ENCODE data around the gene ING4. TPM values are rescaled to one million over a fixed set of nuclear protein-coding genes. Genes with fewer than 3 reads are reported as not detected.

ING4 gene
- total RNA-seq, 6 experiments from 2014 or later: 10.6 to 20.0 (median 17.0) TPM

DNA sequence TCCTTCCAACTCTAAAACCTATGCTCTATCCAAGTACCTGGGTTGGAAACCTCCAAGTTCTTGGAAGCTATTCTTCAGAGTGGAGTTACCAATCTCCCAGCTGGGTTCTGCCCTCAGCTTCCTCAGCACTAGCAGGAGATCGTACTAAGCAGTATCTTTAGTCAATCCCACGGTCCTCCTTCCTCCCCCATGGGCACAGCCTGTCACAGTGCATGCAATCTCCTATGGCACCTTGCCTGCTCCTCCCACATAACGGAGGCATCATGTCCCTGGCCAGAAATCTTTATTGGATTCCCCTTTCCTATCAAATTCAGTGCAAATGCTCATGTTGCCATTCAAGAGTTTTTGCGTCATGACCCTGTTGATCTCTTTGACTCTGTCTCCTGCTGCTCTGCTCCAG is 21.8 kb downstream of the ING4 start:
- 60% methylated on average over 4 of the region's 4 CpGs for WGBS (ENCODE audit: insufficient coverage, low coverage, low lambda C conversion rate, missing lambda C conversion rate)

GRCh38 chr12:6640497-6640896 is 22.4 kb downstream of the ING4 start:
- Histone ChIP-seq H3K36me3 (no peaks in the 10 kb centered on the region), H3K4me3 (no peak overlapping the region), H3K9me3 (no peaks in the 10 kb centered on the region), H3K4me1 (no peaks in the 10 kb centered on the region), H3K27me3 (no peaks in the 10 kb centered on the region), H3K27ac (no peak overlapping the region)
- no peak for DNase-seq
- no peak for TF ChIP-seq POLR2A (IDR thresholded peaks at IDR 0.05)
- TF ChIP-seq CTCF (IDR thresholded peaks at IDR 0.05): no peak
- no peak for ATAC-seq
- 44% methylated on average over 1 of the region's 4 CpGs for WGBS (ENCODE audit: insufficient coverage, low coverage, low lambda C conversion rate, missing lambda C conversion rate)
- intact Hi-C loops (cut with DNase I): no loop called here

More for the DNA sequence above, 21.8 kb downstream of the ING4 start:
- intact Hi-C loops (cut with DNase I): no loop called here
- no peak overlapping the region for H3K27ac ChIP-seq
- no peak for ATAC-seq
- no peaks in the 10 kb centered on the region for H3K27me3 ChIP-seq
- no peak overlapping the region for H3K4me3 ChIP-seq
- TF ChIP-seq CTCF (IDR thresholded peaks at IDR 0.05) (no peak), POLR2A (IDR thresholded peaks at IDR 0.05) (no peak)
- H3K36me3 ChIP-seq: no peaks in the 10 kb centered on the region
- H3K4me1 ChIP-seq: no peaks in the 10 kb centered on the region
- no peak for DNase-seq
- no peaks in the 10 kb centered on the region for H3K9me3 ChIP-seq

GRCh38 chr12:6639151-6639801 is 23.6 kb downstream of the ING4 start:
- Histone ChIP-seq H3K9me3 (no peaks in the 10 kb centered on the region), H3K4me1 (no peaks in the 10 kb centered on the region), H3K36me3 (no peaks in the 10 kb centered on the region), H3K4me3 (no peak overlapping the region), H3K27ac (peak overlapping the region in 1 of 3 donors; percentile 38), H3K27me3 (no peaks in the 10 kb centered on the region)
- ATAC-seq (peak; percentile 13 to 54 (median 35)), DNase-seq (no peak)
- 49% methylated on average over 8 of the region's 11 CpGs for WGBS (ENCODE audit: insufficient coverage, low coverage, low lambda C conversion rate, missing lambda C conversion rate)
- TF ChIP-seq CTCF (IDR thresholded peaks at IDR 0.05) (no peak), POLR2A (IDR thresholded peaks at IDR 0.05) (no peak)
- intact Hi-C loops (cut with DNase I): no loop called here

DNA sequence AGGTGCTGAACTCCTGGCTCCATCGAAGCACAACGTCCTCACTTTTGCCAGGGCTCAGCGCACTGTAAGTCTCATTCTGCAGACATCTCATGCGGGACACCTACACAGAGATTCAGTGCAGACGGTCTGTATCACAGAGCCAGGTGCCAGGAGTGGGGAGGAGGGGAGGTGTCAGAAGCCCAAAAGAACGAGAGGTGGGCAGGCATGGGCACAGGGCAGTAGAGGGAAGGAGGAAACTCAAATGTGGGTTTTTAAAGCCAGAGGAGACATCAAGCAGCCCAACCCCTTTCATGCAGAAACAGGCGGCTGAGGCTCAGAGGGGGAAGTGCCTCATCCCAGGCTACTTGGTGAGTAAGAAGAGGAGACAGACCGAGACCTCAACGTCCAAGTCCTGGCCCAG is 24.6 kb downstream of the ING4 start:
- DNase-seq (no peak), ATAC-seq (peak in 2 of 4 donors; percentile 22 to 31)
- Histone ChIP-seq H3K27me3 (no peaks in the 10 kb centered on the region), H3K4me1 (no peaks in the 10 kb centered on the region), H3K4me3 (no peak overlapping the region), H3K9me3 (no peaks in the 10 kb centered on the region), H3K36me3 (no peaks in the 10 kb centered on the region), H3K27ac (no peak overlapping the region)
- WGBS (ENCODE audit: insufficient coverage, low coverage, low lambda C conversion rate, missing lambda C conversion rate): 39% methylated on average over 4 of the region's 9 CpGs
- TF ChIP-seq POLR2A (IDR thresholded peaks at IDR 0.05) (no peak), CTCF (IDR thresholded peaks at IDR 0.05) (no peak)
- intact Hi-C loops (cut with DNase I): no loop called here

Measured in right lobe of liver (tissue), 6 donors.